ENCODE measurements around the gene PCP4.
"Not testable (repeated sequence)": the region's sequence is repeated elsewhere in the genome, so short reads cannot be mapped to it uniquely, and the experiment has no call there.

PCP4 gene

GRCh38 chr21:39869141-39869818 is 2.0 kb downstream of the PCP4 start:
- DNase-seq, result no peak

- DNase-seq, result no peak
Measured at GRCh38 chr21:39873687-39874086, 6.4 kb downstream of the PCP4 start.

- no peak for DNase-seq
Measured at GRCh38 chr21:39874206-39874605, 7.0 kb downstream of the PCP4 start.

GRCh38 chr21:39874759-39875158 is 7.5 kb downstream of the PCP4 start:
- no peak for DNase-seq

- DNase-seq, result no peak
Measured at GRCh38 chr21:39881661-39882060, 14.4 kb downstream of the PCP4 start.

- no peak for DNase-seq
Measured at GRCh38 chr21:39882151-39882838, 15.1 kb downstream of the PCP4 start.

- no peak for DNase-seq
Measured at GRCh38 chr21:39882839-39883195, 15.6 kb downstream of the PCP4 start.

- DNase-seq, result peak; percentile 53
Measured at GRCh38 chr21:39885119-39885848, 18.0 kb downstream of the PCP4 start.

- no peak for DNase-seq
Measured at GRCh38 chr21:39888848-39889247, 21.6 kb downstream of the PCP4 start.

- DNase-seq, result no peak
Measured at GRCh38 chr21:39891111-39891510, 23.9 kb downstream of the PCP4 start.

- not testable (repeated sequence) for DNase-seq
Measured at GRCh38 chr21:39891863-39892262, 24.6 kb downstream of the PCP4 start.

GRCh38 chr21:39900491-39900890 is 33.3 kb downstream of the PCP4 start:
- DNase-seq, result no peak

GRCh38 chr21:39900911-39901310 is 33.7 kb downstream of the PCP4 start:
- DNase-seq, result no peak

- DNase-seq, result no peak
Measured at GRCh38 chr21:39902986-39903385, 35.7 kb downstream of the PCP4 start.

GRCh38 chr21:39904457-39904856 is 37.2 kb downstream of the PCP4 start:
- no peak for DNase-seq

GRCh38 chr21:39908265-39908923 is 41.2 kb downstream of the PCP4 start:
- no peak for DNase-seq

- DNase-seq, result no peak
Measured at GRCh38 chr21:39911286-39912199, 44.3 kb downstream of the PCP4 start.

- DNase-seq, result no peak
Measured at GRCh38 chr21:39913706-39914305, 46.6 kb downstream of the PCP4 start.

- no peak for DNase-seq
Measured at GRCh38 chr21:39915881-39916280, 48.6 kb downstream of the PCP4 start.

- no peak for DNase-seq
Measured at GRCh38 chr21:39918558-39918957, 51.3 kb downstream of the PCP4 start.

GRCh38 chr21:39923476-39923875 is 56.2 kb downstream of the PCP4 start:
- no peak for DNase-seq

All from NCI-H2081 treated with DMSO at 0.1 percent for 48 hours (cell line).